NCI-H748 treated with DMSO at 0.1 percent for 48 hours (cell line): Measurements from ENCODE around the gene FTO.

Source experiments
- DNase-seq: peaks from one replicate; lab custom pipeline; 2025; lab: John Stamatoyannopoulos, UW

The FTO gene

DNA sequence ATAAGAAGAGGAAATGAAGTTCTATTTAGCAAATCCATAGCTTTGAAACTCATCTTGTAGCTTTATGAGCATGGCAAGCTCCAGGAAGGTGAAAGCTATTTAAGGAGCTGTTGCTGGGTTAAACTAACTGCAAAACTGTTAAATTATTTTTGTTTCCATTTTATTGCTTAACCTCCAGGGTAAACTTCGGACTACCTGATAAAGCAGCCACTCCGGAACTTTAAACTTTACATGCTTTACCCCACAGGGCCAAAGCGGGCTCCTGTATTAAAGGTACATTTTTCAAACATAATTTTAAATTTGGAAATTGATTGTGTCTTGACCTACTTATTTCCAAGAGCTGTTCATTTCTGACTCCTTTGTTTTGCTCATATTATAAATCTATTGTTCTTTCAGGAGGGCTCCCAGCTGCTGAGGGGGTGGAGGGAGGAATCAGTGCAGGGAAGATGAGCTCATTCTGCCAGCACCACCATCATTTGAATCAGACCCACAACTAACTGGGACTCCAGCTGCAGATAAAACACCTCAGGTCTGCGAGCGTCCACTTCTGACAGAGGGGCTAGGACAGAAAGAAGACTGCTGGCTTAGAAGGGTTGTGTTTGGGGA lies 424.8 kb downstream of the FTO start:
- DNase-seq = no peak

DNA sequence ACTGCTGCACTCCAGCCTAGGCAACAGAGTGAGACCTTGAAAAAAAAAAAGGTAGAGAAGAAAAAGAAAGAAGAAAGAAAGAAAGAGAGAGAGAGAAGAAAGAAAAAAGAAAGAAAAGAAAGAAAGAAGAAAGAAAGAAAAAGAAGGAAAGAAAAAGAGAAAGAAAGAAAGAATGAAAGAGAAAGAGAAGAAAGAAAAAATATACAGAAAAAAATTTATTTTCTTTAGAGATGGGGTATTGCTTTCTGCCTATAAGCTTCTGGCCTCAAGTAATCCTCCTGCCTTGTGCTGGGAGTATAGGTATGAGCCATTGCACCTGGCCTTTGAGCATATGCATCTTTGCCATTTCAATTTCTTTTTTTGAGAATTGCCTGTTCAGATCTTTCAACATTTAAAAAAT lies 425.9 kb downstream of the FTO start:
- DNase-seq = no peak

DNA sequence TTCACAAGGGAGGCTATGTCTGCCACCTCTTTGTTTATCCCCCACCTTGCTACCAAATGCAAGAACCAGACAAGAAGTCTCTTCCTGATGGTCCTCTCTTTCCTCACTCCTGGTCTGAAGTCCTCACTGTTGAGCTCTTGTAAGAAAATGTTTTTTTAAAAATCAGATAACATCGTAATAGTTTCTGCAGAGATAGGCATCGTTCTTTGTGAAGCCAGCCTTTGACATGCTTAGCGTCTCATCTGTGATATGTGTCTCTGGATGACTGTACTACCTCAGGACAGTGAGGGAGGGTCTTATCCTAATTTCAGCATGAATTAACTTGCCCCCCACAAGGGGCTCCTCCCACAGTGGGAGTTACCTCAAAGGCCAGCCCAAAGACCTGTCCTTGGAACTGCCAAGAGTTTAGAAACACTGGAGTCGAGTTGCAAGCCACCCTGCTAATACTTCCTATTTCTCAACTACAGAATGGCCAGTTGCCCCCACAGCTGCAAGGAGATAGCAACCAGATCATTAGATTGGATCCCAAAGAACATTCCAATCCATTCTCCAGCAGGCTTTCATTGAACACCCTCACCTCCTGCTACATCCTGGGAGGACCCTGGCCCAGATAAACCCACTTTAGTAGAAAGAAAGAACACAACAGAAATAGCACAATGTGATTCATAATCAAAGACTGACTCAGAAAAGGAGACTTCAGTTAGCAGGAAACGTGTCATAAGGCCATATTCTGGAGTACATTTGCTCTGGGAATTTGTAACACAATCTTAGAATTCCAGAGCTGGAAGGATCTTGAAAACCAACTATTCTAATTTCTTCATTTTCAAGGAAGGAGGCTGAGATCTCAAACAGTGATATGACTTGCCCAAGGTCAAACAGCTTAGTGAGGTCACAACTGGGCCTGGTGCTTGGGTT lies 431.7 kb downstream of the FTO start:
- DNase-seq = no peak

DNA sequence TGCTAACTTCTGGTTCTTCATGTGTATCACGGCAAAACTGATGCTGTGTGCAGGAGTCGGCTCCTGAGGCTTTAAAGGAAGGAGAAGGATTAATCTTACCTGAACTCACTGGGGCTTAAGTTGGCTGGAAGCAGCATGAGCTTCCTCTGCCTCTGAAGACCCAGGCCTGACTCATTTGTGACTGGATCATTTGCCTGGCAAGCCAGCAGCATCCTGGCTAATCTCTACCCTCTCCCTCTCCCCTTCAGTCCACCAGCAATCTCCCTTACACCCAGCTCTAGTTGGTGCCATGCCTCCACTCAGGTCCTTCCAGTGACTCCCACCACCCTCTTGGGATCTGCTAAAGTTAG lies 432.3 kb downstream of the FTO start:
- DNase-seq = no peak

DNA sequence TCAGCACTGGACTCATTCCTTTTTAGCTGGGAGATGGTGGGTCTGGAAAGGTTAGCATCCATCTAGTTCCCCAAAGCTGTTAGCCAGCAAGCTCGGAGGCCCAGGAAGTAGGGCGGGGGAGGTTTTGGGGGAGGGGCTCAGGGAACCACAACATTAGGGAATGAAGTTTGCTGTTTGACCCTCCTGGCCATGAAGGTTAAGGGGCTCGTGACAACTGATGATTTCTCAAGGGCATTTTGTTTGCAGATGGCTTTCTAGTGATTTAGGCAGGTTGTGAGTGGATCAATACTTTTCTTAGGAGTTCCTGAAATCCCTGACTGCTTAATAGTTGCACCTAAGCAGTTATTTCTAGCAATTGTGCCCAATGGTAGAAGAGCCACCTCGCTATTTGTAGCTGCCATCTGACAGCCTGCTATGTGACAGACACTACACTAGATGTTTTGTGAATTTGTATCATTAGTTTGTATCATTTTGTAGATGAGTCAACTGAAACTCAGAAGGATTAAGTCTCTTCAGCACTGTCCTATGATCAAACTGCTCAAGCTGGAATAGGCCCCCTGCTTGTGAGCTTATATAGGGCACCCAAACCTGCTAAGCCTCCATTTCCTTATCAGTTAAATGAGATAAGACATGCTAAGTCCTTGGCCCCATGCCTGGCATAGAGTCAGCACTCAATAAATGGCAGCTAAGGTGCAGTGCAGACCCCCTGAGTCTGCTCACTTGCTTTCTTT lies 436.3 kb downstream of the FTO start:
- DNase-seq = no peak

DNA sequence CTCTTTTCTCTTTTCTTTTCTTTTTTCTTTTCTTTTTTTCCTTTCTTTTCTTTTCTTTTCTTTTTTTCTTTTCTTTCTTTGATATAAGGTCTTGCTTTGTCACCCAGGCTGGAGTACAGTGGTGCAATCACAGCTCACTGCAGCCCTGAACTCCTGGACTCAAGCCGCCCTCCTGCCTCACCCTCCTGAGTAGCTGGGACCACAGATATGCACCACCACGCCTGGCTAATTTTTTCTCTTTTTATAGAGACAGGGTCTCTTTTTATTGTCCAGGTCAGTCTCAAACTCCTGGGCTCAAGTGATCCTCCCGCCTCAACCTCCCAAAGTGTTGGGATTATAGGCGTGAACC lies 436.8 kb downstream of the FTO start:
- no peak for DNase-seq

DNA sequence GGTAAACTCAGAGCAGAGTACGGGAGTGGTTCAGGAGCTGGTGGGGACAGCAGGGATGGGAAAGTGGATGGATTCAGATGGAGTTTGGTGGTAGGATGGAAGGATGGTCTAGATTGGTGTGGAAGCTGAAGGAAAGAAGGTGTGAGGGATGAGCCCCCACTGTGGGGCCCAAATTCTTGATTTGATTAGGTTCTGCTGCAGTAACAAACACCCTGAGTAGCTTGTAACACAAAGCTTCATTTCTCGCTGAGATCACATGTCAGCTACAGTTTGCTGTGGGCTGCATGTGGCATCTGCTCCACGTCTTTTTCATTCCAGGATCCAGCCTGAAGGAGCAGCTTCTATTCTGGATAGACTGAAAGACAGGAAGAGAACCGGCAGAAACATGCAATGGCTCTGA lies 438.8 kb downstream of the FTO start:
- no peak for DNase-seq

DNA sequence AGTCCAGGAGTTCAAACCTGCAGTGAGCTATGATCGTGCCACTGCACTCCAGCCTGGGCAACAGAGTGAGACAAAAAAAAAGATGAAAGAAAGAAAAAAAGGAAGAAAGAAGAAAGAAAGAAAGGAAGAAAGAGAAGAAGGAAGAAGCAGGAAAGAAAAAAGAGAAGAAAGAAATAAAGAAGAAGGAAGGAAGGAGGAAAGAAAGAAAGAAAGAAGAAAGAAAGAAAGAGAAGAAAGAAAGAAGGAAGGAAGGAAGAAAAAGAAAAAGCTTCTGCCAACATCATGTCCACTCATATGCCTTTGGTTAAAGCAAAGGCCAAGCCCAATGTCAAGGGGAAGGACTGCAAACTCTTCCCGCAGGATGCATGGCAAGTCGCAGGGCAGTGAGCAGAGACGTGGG lies 439.5 kb downstream of the FTO start:
- no peak for DNase-seq

DNA sequence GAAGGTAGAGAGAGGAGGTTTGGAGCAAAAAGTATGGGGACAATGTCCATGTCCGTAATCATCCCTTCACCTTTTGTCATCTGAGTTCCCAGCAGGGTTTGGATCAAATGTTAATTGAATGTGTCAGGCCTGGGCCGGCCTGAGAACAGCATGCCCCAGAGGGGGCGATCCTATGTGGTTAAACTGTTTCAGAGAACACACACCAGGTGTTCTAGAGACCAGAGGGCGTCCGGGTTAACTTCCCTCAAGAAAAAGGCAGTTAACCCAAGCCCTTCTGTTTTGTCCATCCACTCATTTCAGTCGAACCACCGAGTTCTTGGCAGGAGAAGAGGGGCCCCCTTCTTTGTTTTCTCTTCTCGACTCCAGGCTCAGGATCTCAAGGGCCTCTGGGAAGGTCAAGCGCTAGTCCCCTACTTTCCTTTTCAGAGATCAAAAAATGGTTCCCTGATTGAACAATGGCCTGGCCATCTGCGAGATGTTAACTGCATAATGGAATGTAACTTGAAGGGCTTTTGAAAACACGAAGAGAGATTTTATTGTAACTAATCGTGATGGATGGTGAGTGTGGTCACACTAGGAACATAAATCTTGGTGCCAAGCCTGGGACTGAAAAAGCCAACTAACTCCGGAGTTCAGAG lies 440.1 kb downstream of the FTO start:
- DNase-seq = no peak

DNA sequence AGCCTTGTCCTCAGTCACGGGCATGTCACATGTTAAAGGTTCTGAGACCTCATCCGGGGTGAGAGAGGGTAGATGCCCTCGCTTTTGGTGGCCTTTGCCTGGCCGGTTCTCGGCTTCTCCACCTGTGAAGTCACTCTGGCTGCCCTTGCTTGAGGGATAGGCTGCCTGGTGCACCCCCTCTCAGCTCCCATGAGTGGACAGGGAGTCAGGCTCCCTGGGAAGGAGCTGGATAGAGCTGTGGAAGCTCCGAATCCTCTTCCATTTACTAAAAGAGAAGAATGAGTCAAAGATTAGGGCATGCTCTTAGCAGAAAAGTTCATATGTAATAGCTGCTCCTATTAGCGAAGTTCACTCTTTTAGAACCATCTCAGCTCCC lies 440.6 kb downstream of the FTO start:
- DNase-seq = no peak

DNA sequence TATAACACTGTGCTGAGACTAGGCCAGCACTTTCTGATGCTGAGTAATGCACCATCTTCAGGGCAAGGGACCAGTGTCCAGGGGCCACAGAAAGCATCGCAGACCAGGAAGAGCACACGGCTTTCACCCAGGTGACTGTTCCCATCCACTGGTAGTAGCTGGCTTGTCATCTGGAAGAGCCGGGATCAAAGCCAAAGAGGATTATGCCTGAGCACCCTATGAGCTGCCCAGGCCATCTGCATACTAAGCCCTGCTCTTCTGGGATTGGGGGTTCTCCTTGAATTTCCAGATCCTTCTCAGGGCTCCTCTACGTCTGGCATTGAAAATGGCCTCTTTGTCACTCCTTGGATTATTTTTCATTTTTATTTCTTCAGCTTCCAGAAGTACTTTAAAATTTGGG lies 441.9 kb downstream of the FTO start:
- no peak for DNase-seq

DNA sequence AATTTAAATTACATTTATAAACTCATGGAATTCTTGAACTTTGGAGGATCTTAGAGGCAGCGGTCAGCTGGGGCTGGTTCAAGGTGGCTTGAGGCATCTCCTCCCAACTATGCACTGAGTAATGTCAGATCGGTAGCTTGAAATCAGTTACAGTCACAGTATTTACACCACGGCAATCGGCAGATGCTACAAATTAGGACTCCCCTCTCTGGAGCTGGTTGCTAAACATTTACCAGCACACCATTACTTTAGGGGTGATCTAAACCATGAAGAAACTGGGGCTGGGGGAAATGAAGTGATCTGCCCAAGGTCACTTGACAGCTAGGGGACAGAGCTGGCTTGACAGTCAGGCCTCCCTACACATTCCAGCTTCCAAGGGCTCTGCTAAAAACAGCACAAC lies 445.0 kb downstream of the FTO start:
- no peak for DNase-seq

DNA sequence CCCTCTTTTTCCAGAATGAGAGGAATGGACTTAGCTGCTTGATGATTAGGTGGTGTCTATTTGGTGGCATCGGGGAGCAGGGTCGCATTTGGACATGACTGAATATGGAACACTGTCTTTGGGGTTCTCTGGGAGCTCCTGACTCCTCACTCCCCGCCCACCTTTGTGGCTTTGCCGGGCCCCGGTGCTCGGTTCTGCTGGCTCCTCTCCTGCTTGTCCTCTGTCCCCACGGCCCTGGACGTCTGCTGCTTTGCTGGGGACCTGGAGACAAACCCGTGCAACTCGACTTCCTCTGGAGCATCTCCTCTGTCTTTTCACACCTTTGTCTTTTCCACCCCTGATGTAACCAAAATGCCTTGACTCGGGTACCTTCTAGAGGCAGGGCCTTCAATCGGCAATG lies 446.9 kb downstream of the FTO start:
- DNase-seq = no peak

DNA sequence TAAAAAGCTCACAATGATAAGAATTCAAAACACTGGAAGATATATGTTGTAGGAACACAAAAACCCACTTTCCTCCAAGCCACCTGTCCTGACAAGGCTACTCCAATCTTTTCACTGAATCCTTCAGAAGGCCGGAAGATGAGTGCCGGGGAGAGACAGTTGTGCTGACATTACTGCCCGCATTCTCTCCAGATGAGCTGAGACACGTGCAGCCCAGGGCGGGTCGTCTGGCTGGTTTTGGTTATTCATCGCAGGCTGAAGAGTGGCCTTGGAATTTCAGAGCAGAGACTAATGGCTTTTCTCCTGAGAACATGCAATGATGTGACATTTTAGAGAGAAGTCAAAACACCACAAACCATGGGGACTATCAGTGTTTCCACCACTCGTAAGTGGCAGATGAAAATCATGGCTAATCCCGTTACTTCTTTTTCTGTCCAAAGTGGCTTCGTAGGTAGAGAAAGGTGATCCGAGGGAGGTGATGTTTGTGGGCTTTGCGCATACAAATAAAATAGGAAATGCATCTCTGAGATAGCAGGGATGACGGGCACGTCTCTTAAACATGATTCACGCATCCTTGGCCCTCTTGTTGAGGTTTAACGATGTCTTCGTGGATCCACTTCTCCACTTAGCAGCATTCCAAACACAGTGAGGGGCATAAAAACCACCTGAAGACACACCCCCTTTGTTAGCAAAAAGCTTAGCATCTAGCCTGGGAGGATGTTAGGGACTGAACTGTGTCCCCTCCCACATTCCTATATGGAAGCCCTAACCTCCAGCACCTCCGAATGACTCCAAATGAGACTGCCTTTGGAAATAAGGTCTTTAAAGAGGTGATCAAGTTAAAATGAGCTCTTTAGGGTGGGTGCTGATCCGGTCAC lies 448.6 kb downstream of the FTO start:
- no peak for DNase-seq

DNA sequence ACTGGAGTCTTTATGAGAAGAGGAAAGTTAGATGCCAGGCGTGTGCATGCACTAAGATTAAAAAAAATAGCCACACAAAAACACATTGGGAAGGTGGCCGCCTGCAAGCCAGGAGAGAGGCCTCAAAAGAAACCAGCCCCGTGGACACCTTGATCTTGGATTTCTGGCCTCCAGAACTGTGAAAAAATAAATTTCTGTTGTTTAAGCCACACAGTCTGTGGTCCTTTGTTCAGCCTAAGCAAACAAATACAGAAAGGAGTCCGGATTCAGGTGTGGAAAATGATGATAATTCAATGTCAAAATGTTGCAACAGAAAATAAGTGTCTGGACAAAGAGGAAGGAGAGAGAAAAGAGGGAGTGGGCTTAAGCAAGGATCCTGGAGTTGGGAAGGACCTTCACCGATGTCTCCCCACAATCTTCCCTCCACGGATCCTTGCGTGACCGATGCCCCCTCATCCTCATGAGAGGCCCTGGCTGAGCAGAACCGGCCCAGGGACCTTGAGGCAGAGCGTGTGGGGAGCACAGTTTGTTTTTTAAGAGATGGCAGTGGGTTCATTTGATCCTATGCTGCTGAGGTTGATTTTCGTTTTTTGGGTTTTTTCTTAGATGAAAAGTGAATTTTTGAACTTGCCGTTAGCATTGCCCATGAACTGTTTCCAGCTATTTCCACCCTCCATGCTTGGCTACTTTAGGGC lies 449.4 kb downstream of the FTO start:
- no peak for DNase-seq

DNA sequence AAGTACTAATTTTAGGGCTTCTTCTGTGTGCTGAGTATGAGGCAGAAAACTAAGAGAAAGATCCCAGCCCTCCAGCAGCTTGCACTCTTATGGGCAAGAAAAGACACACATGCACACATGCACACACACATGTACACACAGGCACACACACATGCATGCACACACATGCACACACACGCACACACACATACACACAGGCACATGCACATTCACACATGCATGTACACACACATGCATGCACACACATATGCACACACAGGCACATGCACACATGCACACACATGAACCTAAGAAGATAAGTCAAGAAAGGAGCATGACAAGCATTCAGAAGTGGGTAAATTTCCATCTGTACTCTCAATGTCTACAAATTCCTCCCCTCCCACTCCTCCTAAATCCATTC lies 452.4 kb downstream of the FTO start:
- no peak for DNase-seq

DNA sequence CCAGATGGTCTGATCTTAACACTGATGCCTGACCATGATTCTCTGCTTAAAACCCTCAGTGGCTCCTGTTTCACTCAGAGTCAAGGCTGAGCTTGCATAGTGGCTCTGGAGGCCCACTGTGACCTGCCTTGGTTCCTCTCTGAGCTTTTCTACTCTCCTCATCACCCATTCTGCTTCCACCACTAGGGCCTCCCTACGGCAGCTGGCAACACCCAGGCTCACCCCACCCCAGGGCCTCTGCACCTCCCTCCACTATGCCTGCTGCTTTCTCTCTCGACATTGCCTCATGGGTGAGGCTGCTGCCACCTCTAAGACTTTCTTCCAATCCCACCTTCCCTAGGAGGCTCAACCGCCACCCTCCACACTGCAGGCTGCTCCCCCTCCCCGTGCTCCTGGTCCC lies 455.0 kb downstream of the FTO start:
- DNase-seq = no peak

DNA sequence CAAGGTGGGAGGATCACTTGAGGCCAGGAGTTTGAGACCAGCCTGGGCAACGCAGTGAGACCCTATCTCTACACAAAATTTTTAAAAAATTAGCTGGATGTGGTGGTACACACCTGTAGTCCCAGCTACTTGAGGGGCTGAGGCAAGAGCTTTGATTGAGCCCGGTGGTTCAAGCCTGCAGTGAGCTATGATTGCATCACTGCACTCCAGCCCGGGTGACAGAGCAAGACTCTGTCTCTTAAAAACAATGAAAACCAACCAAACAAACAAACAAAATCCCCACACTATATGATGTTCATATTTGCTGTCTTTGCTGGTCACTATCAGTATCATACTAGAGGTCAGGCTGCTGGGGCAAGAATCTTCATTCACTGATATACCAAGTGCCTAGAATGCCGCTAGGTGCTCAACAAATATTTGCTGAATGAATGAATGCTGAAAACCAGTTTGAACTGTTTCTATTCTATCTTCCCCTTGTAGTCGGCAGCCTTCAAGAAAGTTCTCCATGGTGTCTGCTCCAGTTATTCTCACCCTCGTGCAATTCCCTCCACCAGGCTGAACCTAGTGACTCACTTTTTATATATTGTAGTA lies 455.6 kb downstream of the FTO start:
- DNase-seq = no peak

DNA sequence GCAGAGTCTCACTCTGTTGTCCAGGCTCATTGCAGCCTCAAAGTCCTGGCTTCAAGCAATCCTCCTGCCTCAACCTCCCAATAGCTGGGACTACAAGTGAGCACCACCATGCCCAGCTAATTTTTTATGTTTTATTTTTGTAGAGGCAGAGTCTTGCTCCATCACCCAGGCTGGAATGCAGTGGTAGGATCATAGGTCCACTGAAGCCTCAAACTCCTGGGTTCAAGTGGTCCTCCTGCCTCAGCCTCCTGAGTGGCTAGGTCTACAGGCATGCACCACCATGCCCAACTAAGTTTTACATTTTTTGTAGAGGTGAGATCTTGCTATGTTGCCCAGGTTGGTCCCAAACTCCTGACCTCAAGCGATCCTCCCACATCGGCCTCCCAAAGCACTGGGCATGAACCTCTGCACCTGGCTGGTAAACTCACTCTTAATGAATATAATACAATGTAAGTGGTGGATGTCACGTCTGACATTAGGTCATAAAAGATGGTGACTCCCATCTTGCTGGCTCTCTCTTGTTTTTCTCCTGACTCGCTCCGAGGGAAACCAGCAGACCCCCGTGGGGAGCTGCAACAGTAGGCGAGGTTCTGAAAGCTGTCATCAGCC lies 456.4 kb downstream of the FTO start:
- no peak for DNase-seq
